NT2/D1 (cell line): ENCODE measurements around the gene KCNA1.
A peak's percentile ranks its signal among the peaks of the same experiment; 100 is the strongest.

Source experiments
- DNase-seq: peaks from one replicate; pipeline ENCODE4 v3.0.0-alpha.2; 2011; ENCODE audit warnings: low read depth, low spot score
- H3K27me3 ChIP-seq: 2 replicates; pipeline ENCODE4 v1.6.0; 2011; ENCODE audit warnings: mild to moderate bottlenecking; ENCODE audit not compliant: insufficient read length, insufficient read depth
- H3K36me3 ChIP-seq: 2 replicates; pipeline ENCODE4 v1.6.1; 2011; ENCODE audit warnings: mild to moderate bottlenecking, low read length, mixed read lengths; ENCODE audit not compliant: insufficient read depth, insufficient read length
- H3K4me1 ChIP-seq: 2 replicates; pipeline ENCODE4 v1.5.1; 2011; ENCODE audit not compliant: insufficient read depth, insufficient read length
- H3K4me3 ChIP-seq: 2 replicates; pipeline ENCODE4 v1.5.1; 2011; ENCODE audit warnings: low read depth; ENCODE audit not compliant: insufficient read length
- H3K9ac ChIP-seq: 2 replicates; pipeline ENCODE4 v1.6.0; 2011; ENCODE audit warnings: low read depth; ENCODE audit not compliant: insufficient read length
- H3K9me3 ChIP-seq: 2 replicates; pipeline ENCODE4 v1.5.1; 2011; ENCODE audit warnings: mild to moderate bottlenecking, low read length; ENCODE audit not compliant: insufficient read depth
- SUZ12 ChIP-seq: IDR thresholded peaks from 2 replicates; pipeline ENCODE4 v1.6.1; 2011; ENCODE audit not compliant: insufficient read length, insufficient read depth; ENCODE audit errors: extremely low read depth
- YY1 ChIP-seq: IDR thresholded peaks from 2 replicates; pipeline ENCODE4 v1.6.1; 2011; ENCODE audit not compliant: insufficient read length, insufficient read depth
- ZNF274 ChIP-seq: IDR thresholded peaks from 2 replicates; pipeline ENCODE4 v1.6.1; 2011; ENCODE audit warnings: mild to moderate bottlenecking, low read depth, low read length

KCNA1 gene

GRCh38 chr12:4909734-4910501, at the start of gene KCNA1:
KCNA1 (plus strand) TSS chr12:4909905; CDS start chr12:4911379, 1,474 bp downstream.
- peak; percentile 99 for TF ChIP-seq SUZ12
- TF ChIP-seq ZNF274, result no peak
- TF ChIP-seq YY1, result no peak
- no peaks in the 10 kb centered on the region for H3K36me3 ChIP-seq
- DNase-seq, result peak; percentile 56
- peak within 1 kb of the TSS; percentile 79 for H3K9ac ChIP-seq
- H3K27me3 ChIP-seq, result peaks cover 74% of the 10 kb centered on the region
- H3K4me3 ChIP-seq, result peak within 1 kb of the TSS; percentile 68
- peaks cover 4% of the 10 kb centered on the region for H3K4me1 ChIP-seq
- peaks cover 13% of the 10 kb centered on the region; the same call in 1 of the 2 replicates for H3K9me3 ChIP-seq

GRCh38 chr12:4860741-4861140, 49.0 kb upstream of the KCNA1 start:
- Histone ChIP-seq H3K4me1 (peaks cover 11% of the 10 kb centered on the region), H3K27me3 (peaks cover 70% of the 10 kb centered on the region), H3K4me3 (no peak overlapping the region), H3K36me3 (no peaks in the 10 kb centered on the region), H3K9ac (no peak overlapping the region), H3K9me3 (no peaks in the 10 kb centered on the region)
- no peak for DNase-seq
- TF ChIP-seq YY1 (no peak), ZNF274 (no peak), SUZ12 (no peak)

GRCh38 chr12:4862809-4863208, 46.9 kb upstream of the KCNA1 start:
- Histone ChIP-seq H3K27me3 (peaks cover 52% of the 10 kb centered on the region), H3K9me3 (no peaks in the 10 kb centered on the region), H3K4me3 (no peak overlapping the region), H3K4me1 (peaks cover 11% of the 10 kb centered on the region), H3K9ac (no peak overlapping the region), H3K36me3 (no peaks in the 10 kb centered on the region)
- TF ChIP-seq SUZ12, result no peak
- TF ChIP-seq ZNF274, result no peak
- no peak for TF ChIP-seq YY1
- DNase-seq, result no peak

DNA sequence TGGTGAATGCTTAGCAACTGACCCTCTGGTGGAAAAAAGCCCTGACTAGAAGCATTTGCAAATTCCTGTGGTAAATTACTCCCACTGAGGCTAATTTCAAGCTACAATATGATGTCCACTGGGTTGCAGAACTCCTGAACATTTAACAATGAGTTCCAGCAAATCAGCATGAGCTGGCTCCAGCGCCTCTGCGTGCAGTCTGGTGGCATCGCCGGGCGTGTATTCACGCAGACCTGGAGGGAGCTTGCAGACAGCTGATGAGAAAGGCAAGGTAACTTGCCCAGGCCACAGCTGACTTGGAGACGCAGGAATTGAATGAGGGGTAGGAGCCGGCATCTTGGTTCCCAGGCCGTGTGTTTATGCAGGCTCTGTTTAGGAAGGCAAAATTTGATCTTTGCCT, 45.1 kb upstream of the KCNA1 start:
- Histone ChIP-seq H3K4me3 (no peak overlapping the region), H3K27me3 (peaks cover 34% of the 10 kb centered on the region), H3K36me3 (no peaks in the 10 kb centered on the region), H3K4me1 (peaks cover 4% of the 10 kb centered on the region), H3K9me3 (no peaks in the 10 kb centered on the region), H3K9ac (no peak overlapping the region)
- TF ChIP-seq ZNF274 (no peak), YY1 (no peak), SUZ12 (no peak)
- no peak for DNase-seq

DNA sequence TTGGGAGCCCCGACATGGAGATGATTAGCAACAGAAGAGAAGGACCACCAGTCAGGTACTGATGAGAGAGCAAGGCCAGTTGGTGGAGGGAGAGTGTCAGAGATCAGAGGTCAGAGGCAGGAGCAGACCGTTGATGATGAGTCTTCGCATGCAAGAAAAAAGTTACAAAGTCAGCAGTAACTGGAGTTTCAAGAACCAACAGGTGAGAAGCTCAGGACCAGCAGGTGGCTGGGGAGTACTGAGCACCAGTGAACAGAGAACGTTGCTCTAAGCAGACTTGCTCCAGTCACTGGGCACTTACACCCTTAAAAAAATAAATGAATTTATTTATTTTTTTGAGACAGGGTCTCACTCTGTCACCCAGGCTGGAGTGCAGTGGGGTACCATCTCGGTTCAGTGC, 44.5 kb upstream of the KCNA1 start:
- H3K36me3 ChIP-seq, result no peaks in the 10 kb centered on the region
- no peak overlapping the region for H3K4me3 ChIP-seq
- peaks cover 27% of the 10 kb centered on the region for H3K27me3 ChIP-seq
- no peaks in the 10 kb centered on the region for H3K9me3 ChIP-seq
- H3K4me1 ChIP-seq, result peaks cover under 1% of the 10 kb centered on the region
- DNase-seq, result no peak
- no peak overlapping the region for H3K9ac ChIP-seq
- TF ChIP-seq YY1 (no peak), ZNF274 (no peak), SUZ12 (no peak)

DNA sequence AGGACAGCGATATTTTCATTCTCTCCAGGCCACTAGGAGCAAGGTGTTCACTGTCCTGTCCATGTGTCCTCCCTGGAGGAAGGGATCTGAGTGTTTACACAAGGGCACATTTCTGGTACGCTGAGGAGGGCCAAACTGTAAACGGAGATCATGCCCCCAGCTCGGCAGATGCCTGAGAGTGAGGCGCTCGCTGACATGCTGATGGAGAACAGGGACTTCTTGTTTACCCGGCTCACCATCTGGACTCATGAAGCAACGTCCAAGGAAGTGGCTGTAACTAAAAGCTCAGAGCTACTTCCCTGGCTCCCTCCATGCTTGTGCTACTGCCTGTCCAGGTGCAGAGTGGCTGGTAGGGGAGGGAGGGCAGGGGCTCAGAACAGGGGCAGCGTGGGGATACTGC, 43.4 kb upstream of the KCNA1 start:
- DNase-seq, result no peak
- no peak overlapping the region for H3K9ac ChIP-seq
- peaks cover 17% of the 10 kb centered on the region for H3K27me3 ChIP-seq

GRCh38 chr12:4867384-4867783, 42.3 kb upstream of the KCNA1 start:
- Histone ChIP-seq H3K9ac (no peak overlapping the region), H3K9me3 (no peaks in the 10 kb centered on the region), H3K27me3 (peaks cover 14% of the 10 kb centered on the region), H3K36me3 (no peaks in the 10 kb centered on the region), H3K4me1 (no peaks in the 10 kb centered on the region), H3K4me3 (no peak overlapping the region)
- DNase-seq, result no peak
- no peak for TF ChIP-seq ZNF274
- no peak for TF ChIP-seq YY1
- TF ChIP-seq SUZ12, result no peak

More for the DNA sequence above, 43.4 kb upstream of the KCNA1 start:
- no peaks in the 10 kb centered on the region for H3K4me1 ChIP-seq
- H3K4me3 ChIP-seq, result no peak overlapping the region
- TF ChIP-seq ZNF274 (no peak), SUZ12 (no peak), YY1 (no peak)
- no peaks in the 10 kb centered on the region for H3K36me3 ChIP-seq
- no peaks in the 10 kb centered on the region for H3K9me3 ChIP-seq
